Neuronal stem cell (in vitro differentiated cells): ENCODE results near the gene GMDS.

Source experiments
- DNase-seq: peaks from one replicate; pipeline ENCODE4 v3.0.0-alpha.2; 2013; ENCODE audit warnings: low spot score
- H2AFZ ChIP-seq: one replicate; pipeline ENCODE4 v1.6.1; 2013; ENCODE audit warnings: mild to moderate bottlenecking, low read length, inconsistent platforms
- H2AK5ac ChIP-seq: 2 replicates; pipeline ENCODE4 v1.6.1; 2013; ENCODE audit warnings: low read depth, mild to moderate bottlenecking, inconsistent platforms, low read length, moderate library complexity, mixed read lengths
- H2BK120ac ChIP-seq: 2 replicates; pipeline ENCODE4 v1.6.1; 2013; ENCODE audit warnings: low read depth, mild to moderate bottlenecking, inconsistent platforms, low read length, moderate library complexity, mixed read lengths
- H2BK12ac ChIP-seq: one replicate; pipeline ENCODE4 v1.6.1; 2013; ENCODE audit warnings: low read length, inconsistent platforms
- H2BK15ac ChIP-seq: 2 replicates; pipeline ENCODE4 v1.6.1; 2013; ENCODE audit warnings: mild to moderate bottlenecking, low read length, inconsistent platforms, mixed read lengths
- H2BK5ac ChIP-seq: one replicate; pipeline ENCODE4 v1.6.1; 2013; ENCODE audit warnings: inconsistent platforms, mild to moderate bottlenecking, low read length, moderate library complexity
- H3K14ac ChIP-seq: one replicate; pipeline ENCODE4 v1.6.1; 2013; ENCODE audit warnings: low read length, inconsistent platforms
- H3K18ac ChIP-seq: 2 replicates; pipeline ENCODE4 v1.6.1; 2013; ENCODE audit warnings: low read length, inconsistent platforms
- H3K23ac ChIP-seq: 2 replicates; pipeline ENCODE4 v1.6.1; 2013; ENCODE audit warnings: low read depth, mild to moderate bottlenecking, mixed read lengths, low read length, inconsistent platforms; ENCODE audit not compliant: poor library complexity
- H3K27ac ChIP-seq: replicated peaks from 3 replicates; pipeline ENCODE4 v1.5.1; 2013; ENCODE audit warnings: low read length, inconsistent platforms
- H3K27me3 ChIP-seq, 3 experiments: 2 replicates each; pipeline ENCODE4 v1.6.1; 2013; ENCODE audit warnings: low read length in 3 of 3, mild to moderate bottlenecking in 2 of 3, inconsistent platforms in 1 of 3, low read depth in 1 of 3, mixed read lengths in 1 of 3, moderate library complexity in 1 of 3; ENCODE audit not compliant: control insufficient read depth in 3 of 3, insufficient read depth in 3 of 3
- H3K36me3 ChIP-seq, 2 donors: replicated peaks in 1 of 2; 2 replicates each; pipeline ENCODE4 v1.6.1; 2013; ENCODE audit warnings: low read length in 2 of 2; ENCODE audit not compliant: control insufficient read depth in 2 of 2, insufficient read depth in 2 of 2
- H3K4ac ChIP-seq: 2 replicates; pipeline ENCODE4 v1.6.1; 2013; ENCODE audit warnings: inconsistent platforms, mild to moderate bottlenecking, low read length, moderate library complexity
- H3K4me1 ChIP-seq, 2 donors: 1 replicate in 1 of 2; 2 replicates in 1 of 2; pipeline ENCODE4 v1.6.1; 2013; ENCODE audit warnings: low read length in 2 of 2, low read depth in 1 of 2; ENCODE audit not compliant: control insufficient read depth in 2 of 2, insufficient read depth in 1 of 2
- H3K4me2 ChIP-seq: one replicate; pipeline ENCODE4 v1.6.1; 2013; ENCODE audit warnings: mild to moderate bottlenecking, low read length, inconsistent platforms; ENCODE audit not compliant: insufficient read depth, poor library complexity, severe bottlenecking
- H3K4me3 ChIP-seq, 2 donors: 2 replicates each; pipeline ENCODE4 v1.5.1; 2013; ENCODE audit warnings: low read length in 2 of 2, mild to moderate bottlenecking in 2 of 2, inconsistent platforms in 1 of 2, moderate library complexity in 1 of 2
- H3K79me1 ChIP-seq: one replicate; pipeline ENCODE4 v1.6.1; 2013; ENCODE audit warnings: low read depth, mild to moderate bottlenecking, inconsistent platforms, low read length, moderate library complexity
- H3K9ac ChIP-seq: one replicate; pipeline ENCODE4 v1.6.1; 2013; ENCODE audit warnings: mild to moderate bottlenecking, low read depth, low read length, inconsistent platforms; ENCODE audit not compliant: poor library complexity
- H3K9me3 ChIP-seq, 2 donors: replicated peaks in 1 of 2; 2 replicates each; pipeline versions ENCODE3 to v1.6.1; 2013; ENCODE audit warnings: low read length in 2 of 2, mild to moderate bottlenecking in 2 of 2, inconsistent platforms in 1 of 2, low read depth in 1 of 2, mixed read lengths in 1 of 2, moderate library complexity in 1 of 2; ENCODE audit not compliant: control insufficient read depth in 2 of 2, insufficient read depth in 1 of 2
- H4K8ac ChIP-seq: one replicate; pipeline ENCODE4 v1.6.1; 2013; ENCODE audit warnings: low read depth, mild to moderate bottlenecking, inconsistent platforms, low read length, moderate library complexity
- H4K91ac ChIP-seq: one replicate; pipeline ENCODE4 v1.6.1; 2013; ENCODE audit warnings: low read length, low read depth, mild to moderate bottlenecking, inconsistent platforms; ENCODE audit not compliant: poor library complexity
- WGBS, 2 donors: extraction: QIAGEN DNeasy Blood & Tissue Kit; methylation state at CpG; one replicate each; pipeline ENCODE4 v1.1.7; 2013; ENCODE audit warnings: missing lambda C conversion rate in 2 of 2, mixed read lengths in 1 of 2; ENCODE audit not compliant: insufficient read length in 2 of 2, insufficient replicate concordance in 1 of 2; ENCODE audit errors: extremely low coverage in 2 of 2; 5-methylcytosine and 5-hydroxymethylcytosine counted together

The GMDS gene

GRCh38 chr6:2135401-2135800 lies 110.0 kb downstream of the GMDS start:
- no peaks in the 10 kb centered on the region for H3K36me3 ChIP-seq
- H2AFZ ChIP-seq: no peak overlapping the region
- no peaks in the 10 kb centered on the region for H3K4me1 ChIP-seq
- H2BK15ac ChIP-seq: no peak overlapping the region
- H2BK12ac ChIP-seq: no peak overlapping the region
- no peak overlapping the region for H3K18ac ChIP-seq
- H3K27ac ChIP-seq: no peak overlapping the region
- H3K23ac ChIP-seq: no peak overlapping the region
- H2BK120ac ChIP-seq: no peak overlapping the region
- no peak overlapping the region for H3K4me2 ChIP-seq
- no CpG with 5 or more reads among the region's 2 CpGs for WGBS, 2 donors
- no peak overlapping the region for H3K9ac ChIP-seq
- H3K27me3 ChIP-seq: no peaks in the 10 kb centered on the region
- no peak overlapping the region for H3K4me3 ChIP-seq
- no peak overlapping the region for H3K4ac ChIP-seq
- no peaks in the 10 kb centered on the region for H3K79me1 ChIP-seq
- H2AK5ac ChIP-seq: no peak overlapping the region
- H3K9me3 ChIP-seq: no peaks in the 10 kb centered on the region
- no peak overlapping the region for H2BK5ac ChIP-seq
- no peak for DNase-seq
- no peak overlapping the region for H4K91ac ChIP-seq
- H3K14ac ChIP-seq: no peak overlapping the region
- no peak overlapping the region for H4K8ac ChIP-seq

GRCh38 chr6:2134554-2134953 lies 110.9 kb downstream of the GMDS start:
- Histone ChIP-seq H4K8ac (no peak overlapping the region), H3K9ac (no peak overlapping the region), H3K36me3 (no peaks in the 10 kb centered on the region), H3K9me3 (no peaks in the 10 kb centered on the region), H2BK15ac (no peak overlapping the region), H2BK120ac (no peak overlapping the region), H3K18ac (no peak overlapping the region), H2BK12ac (no peak overlapping the region), H3K27me3 (no peaks in the 10 kb centered on the region), H2AK5ac (no peak overlapping the region), H3K4me1 (no peaks in the 10 kb centered on the region), H3K14ac (no peak overlapping the region), H3K4me2 (no peak overlapping the region), H3K27ac (no peak overlapping the region), H3K79me1 (no peaks in the 10 kb centered on the region), H3K4me3 (no peak overlapping the region), H3K4ac (no peak overlapping the region), H4K91ac (no peak overlapping the region), H2BK5ac (no peak overlapping the region), H2AFZ (no peak overlapping the region), H3K23ac (no peak overlapping the region)
- no peak for DNase-seq

GRCh38 chr6:2133716-2134310 lies 111.6 kb downstream of the GMDS start:
- Histone ChIP-seq H2BK120ac (no peak overlapping the region), H3K79me1 (no peaks in the 10 kb centered on the region), H3K36me3 (no peaks in the 10 kb centered on the region), H3K27me3 (no peaks in the 10 kb centered on the region), H3K4me1 (peaks cover 0 to 2% of the 10 kb centered on the region in 2 donors), H3K23ac (no peak overlapping the region), H3K18ac (no peak overlapping the region), H3K9ac (no peak overlapping the region), H4K91ac (no peak overlapping the region), H3K4me3 (no peak overlapping the region), H3K9me3 (no peaks in the 10 kb centered on the region), H2AFZ (no peak overlapping the region), H3K14ac (no peak overlapping the region), H3K4me2 (no peak overlapping the region), H4K8ac (no peak overlapping the region), H2BK15ac (no peak overlapping the region), H2BK12ac (no peak overlapping the region), H2AK5ac (no peak overlapping the region), H3K4ac (no peak overlapping the region), H3K27ac (no peak overlapping the region), H2BK5ac (no peak overlapping the region)
- DNase-seq: no peak
- no CpG with 5 or more reads among the region's 7 CpGs for WGBS, 2 donors

GRCh38 chr6:2132916-2133315 lies 112.5 kb downstream of the GMDS start:
- Histone ChIP-seq H3K4me2 (no peak overlapping the region), H3K9me3 (no peaks in the 10 kb centered on the region), H4K91ac (no peak overlapping the region), H2AFZ (no peak overlapping the region), H3K79me1 (no peaks in the 10 kb centered on the region), H3K27me3 (no peaks in the 10 kb centered on the region), H3K18ac (no peak overlapping the region), H3K36me3 (no peaks in the 10 kb centered on the region), H3K23ac (no peak overlapping the region), H3K4me1 (peaks cover 0 to 2% of the 10 kb centered on the region in 2 donors), H2BK5ac (no peak overlapping the region), H2BK15ac (no peak overlapping the region), H2BK120ac (no peak overlapping the region), H2AK5ac (no peak overlapping the region), H3K14ac (no peak overlapping the region), H3K27ac (no peak overlapping the region), H3K9ac (no peak overlapping the region), H4K8ac (no peak overlapping the region), H3K4ac (no peak overlapping the region), H2BK12ac (no peak overlapping the region), H3K4me3 (no peak overlapping the region)
- DNase-seq: no peak
- WGBS, 2 donors: no CpG with 5 or more reads among the region's 1 CpG
